Coronary artery (tissue), 2 donors: ENCODE data around the gene PDP2.
A peak's percentile ranks its signal among the peaks of the same experiment; 100 is the strongest.

Experiments
- DNase-seq: peaks from one replicate; pipeline ENCODE4 v3.0.0-alpha.2; 2017; ENCODE audit warnings: low spot score
- H3K27ac ChIP-seq, 2 donors: fragments of 200-600 bp; sonication (generic); one replicate each; pipeline ENCODE4 v1.5.1; 2016 to 2019
- H3K4me3 ChIP-seq: fragments of 200-600 bp; sonication (generic); 2 replicates; pipeline ENCODE4 v1.5.1; 2016; ENCODE audit warnings: mild to moderate bottlenecking, moderate library complexity
- CTCF ChIP-seq: fragments of 200-600 bp; sonication (generic); IDR thresholded peaks from one replicate; pipeline ENCODE4 v1.5.1; 2019; ENCODE audit warnings: antibody characterized with exemption

PDP2 gene

DNA sequence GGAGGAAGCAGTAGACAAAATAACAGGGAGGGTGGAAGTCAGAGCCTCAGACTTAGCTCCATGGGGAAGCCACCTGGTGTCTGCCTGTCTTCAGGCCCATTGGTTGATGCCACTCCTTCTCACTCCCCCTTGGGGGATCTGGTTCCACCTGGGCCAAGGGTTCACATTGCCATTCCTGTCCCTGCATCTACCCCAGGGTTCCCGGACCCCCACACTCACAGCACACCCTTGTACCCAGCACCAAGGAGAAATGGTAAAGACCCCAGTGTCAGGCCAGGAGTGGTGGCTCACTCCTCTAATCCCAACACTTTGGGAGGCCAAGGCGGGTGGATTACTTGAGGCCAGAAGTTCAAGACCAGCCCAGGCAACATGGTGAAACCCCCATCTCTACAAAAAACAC is 37.1 kb upstream of the PDP2 start:
- Histone ChIP-seq H3K4me3 (no peak overlapping the region), H3K27ac (no peak overlapping the region)
- no peak for TF ChIP-seq CTCF

DNA sequence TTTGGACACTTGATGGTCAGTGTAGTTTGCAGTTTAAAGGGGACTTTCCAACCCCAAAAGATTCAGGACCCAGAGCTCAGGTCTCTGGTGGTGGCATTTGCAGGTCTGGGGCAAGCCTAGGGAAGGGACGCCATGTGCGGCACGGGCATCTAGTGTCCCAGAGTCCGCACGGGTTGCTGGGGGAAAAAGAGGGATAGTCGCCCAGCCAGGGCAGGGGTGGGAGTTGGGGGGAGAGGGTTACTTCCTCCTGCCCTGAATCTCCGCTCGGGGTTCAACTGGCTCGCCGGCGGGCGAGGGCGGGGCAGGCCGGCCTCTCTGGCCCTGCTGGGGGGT is 36.3 kb upstream of the PDP2 start:
- Histone ChIP-seq H3K4me3 (peak overlapping the region; percentile 69), H3K27ac (no peak overlapping the region)
- TF ChIP-seq CTCF = no peak
- no peak for DNase-seq

More for the DNA sequence above, 37.1 kb upstream of the PDP2 start:
- no peak for DNase-seq

DNA sequence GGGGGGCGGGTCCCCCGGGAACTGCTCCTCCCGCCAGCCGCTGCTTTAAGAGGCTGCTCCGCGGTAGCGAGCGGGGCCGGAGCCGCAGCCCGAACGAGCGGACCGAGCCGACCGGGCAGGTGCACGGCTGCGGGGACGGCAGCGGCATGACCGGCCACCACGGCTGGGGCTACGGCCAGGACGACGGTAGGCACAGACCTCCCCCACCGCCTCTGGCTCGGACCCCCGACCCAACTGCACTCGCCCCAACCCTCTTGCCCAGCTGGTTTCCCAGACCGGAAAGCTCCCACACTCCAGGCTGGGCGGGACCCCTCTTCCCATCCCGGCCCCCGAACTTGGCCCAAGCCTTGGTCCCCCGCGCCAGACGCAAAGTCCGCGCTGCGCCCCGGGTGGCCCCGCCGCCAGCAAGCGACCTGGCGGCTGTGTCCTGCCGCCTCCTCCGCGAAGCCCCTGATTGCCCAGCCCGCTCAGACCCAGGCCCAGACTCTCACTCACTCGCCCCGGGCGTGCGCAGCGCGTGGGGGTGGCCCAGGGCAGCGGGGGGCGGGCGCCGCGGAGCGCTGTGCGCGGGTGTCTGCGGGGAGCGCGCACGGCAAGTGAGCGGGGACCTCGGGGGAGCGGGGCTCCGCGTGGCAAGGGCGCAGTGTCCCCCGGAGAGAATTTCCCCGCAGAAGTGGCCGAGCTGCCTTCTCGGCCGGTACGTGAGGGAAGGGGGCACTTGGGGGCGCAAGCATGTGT is 35.8 kb upstream of the PDP2 start, which contains the start of gene CA7:
CA7 (plus strand) TSS at position 73 of the 738 bp plus-strand sequence; CDS start at position 147, 74 bp downstream.
- no peak for DNase-seq
- TF ChIP-seq CTCF = no peak
- Histone ChIP-seq H3K4me3 (peak within 1 kb of the TSS; percentile 69), H3K27ac (no peak within 1 kb of the TSS)

DNA sequence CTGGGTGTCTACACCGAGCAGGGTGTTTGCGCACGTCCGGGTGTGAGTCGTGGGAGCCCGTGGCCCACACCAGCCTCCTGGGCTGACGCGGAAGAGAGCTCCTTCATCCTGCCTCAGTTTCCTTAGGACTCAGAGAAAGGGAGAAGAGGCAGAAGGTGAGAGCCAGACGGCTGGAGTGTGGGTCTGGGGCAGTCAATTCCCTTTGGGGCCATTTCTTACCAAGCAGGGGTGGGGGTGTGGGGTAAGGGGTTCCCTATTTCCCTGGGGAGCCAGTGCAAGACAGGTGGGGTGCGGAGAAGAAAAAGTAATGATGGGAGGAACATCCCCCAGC is 35.3 kb upstream of the PDP2 start:
- no peak for TF ChIP-seq CTCF
- H3K27ac ChIP-seq = no peak overlapping the region
- no peak for DNase-seq
- peak overlapping the region; percentile 69 for H3K4me3 ChIP-seq

GRCh38 chr16:66845791-66846221 is 34.5 kb upstream of the PDP2 start:
- Histone ChIP-seq H3K4me3 (no peak overlapping the region), H3K27ac (no peak overlapping the region)
- DNase-seq = no peak
- TF ChIP-seq CTCF = no peak

- H3K4me3 ChIP-seq = no peak overlapping the region
- no peak for DNase-seq
- TF ChIP-seq CTCF = no peak
- no peak overlapping the region for H3K27ac ChIP-seq
Measured at GRCh38 chr16:66846266-66846665, 34.0 kb upstream of the PDP2 start.

- no peak overlapping the region for H3K27ac ChIP-seq
Measured at GRCh38 chr16:66846831-66847230, 33.5 kb upstream of the PDP2 start.

More at GRCh38 chr16:66846831-66847230, 33.5 kb upstream of the PDP2 start:
- no peak for TF ChIP-seq CTCF
- no peak overlapping the region for H3K4me3 ChIP-seq
- DNase-seq = no peak
